Right cardiac atrium (tissue), 5 donors: ENCODE measurements around the gene MAD1L1. TPM values are rescaled to one million over a fixed set of nuclear protein-coding genes. Genes with fewer than 3 reads are reported as not detected.

Experiments
- ATAC-seq, 2 donors: fragments of 200-7000 bp; cut with Tn5 transposase; one replicate each; pipeline versions ENCODE4 v1.8.0 to v1.9.1; 2020; ENCODE audit warnings: moderate library complexity in 2 of 2, mild to moderate bottlenecking in 1 of 2
- DNase-seq, 3 donors: peaks; one replicate each; pipeline ENCODE4 v3.0.0-alpha.2; 2020
- H3K27ac ChIP-seq: one replicate; pipeline ENCODE4 v1.5.1; 2013; ENCODE audit warnings: mild to moderate bottlenecking, low read length, control low read depth, moderate library complexity
- H3K27me3 ChIP-seq: one replicate; pipeline ENCODE4 v1.6.1; 2013; ENCODE audit not compliant: control insufficient read depth, insufficient read depth
- H3K4me1 ChIP-seq: one replicate; pipeline ENCODE4 v1.6.1; 2013; ENCODE audit warnings: low read length; ENCODE audit not compliant: control insufficient read depth, insufficient read depth
- H3K4me3 ChIP-seq: one replicate; pipeline ENCODE4 v1.5.1; 2013; ENCODE audit warnings: low read length, control low read depth
- H3K9me3 ChIP-seq: one replicate; pipeline ENCODE4 v1.6.1; 2013; ENCODE audit warnings: low read length; ENCODE audit not compliant: control insufficient read depth
- WGBS: extraction: QIAGEN DNeasy Blood & Tissue Kit; methylation state at CpG from one replicate; pipeline ENCODE4 v1.1.7; 2013; 5-methylcytosine and 5-hydroxymethylcytosine counted together
- intact Hi-C, 4 donors: fragments of 100-400 bp; cut with DNase I; formaldehyde crosslinking; loops; one replicate each; pipeline versions ENCODE4 v1.11.0 to v1.14.0; 2022 to 2023
- polyA plus RNA-seq: library from polyadenylated mRNA; stranded (reverse); fragments of 200-250 nt; gene quantifications from one replicate; pipeline ENCODE4 v1.2.3, GENCODE V29; 2013
- total RNA-seq, 4 donors: library from RNA; stranded (reverse); fragmentation: NEBNext Ultra II Directional; extraction: Animal tissue kit (Norgen Biotek cat#: 25700); gene quantifications; one replicate each; pipeline ENCODE4 v1.2.1, GENCODE V29; 2021
- donor health status: healthy with polysubstance abuse.
- donor health status: DM: no; HTN: yes; CAD: no.
- donor health status: DM: no; HTN: no; CAD: no.
- donor health status: DM: no; HTN: yes; CAD: no; lungs with severe emphysema.
- donor health status: DM: yes; HTN: yes; CAD: no.

MAD1L1 gene
- total and polyA plus RNA-seq, 5 donors, result 15.3 to 41.0 (median 33.7) TPM

GRCh38 chr7:2053395-2053794, 179.3 kb downstream of the MAD1L1 start:
- Histone ChIP-seq H3K27me3 (no peaks in the 10 kb centered on the region), H3K27ac (no peak overlapping the region), H3K4me1 (no peaks in the 10 kb centered on the region), H3K4me3 (no peak overlapping the region), H3K9me3 (no peaks in the 10 kb centered on the region)
- WGBS, result 94% methylated on average over 13 of the region's 13 CpGs
- DNase-seq, result peak in 1 of 3 donors; percentile 36
- intact Hi-C loops, result no loop called here
- ATAC-seq, result no peak

- peak in 1 of 2 donors; percentile 53 for ATAC-seq
- H3K27ac ChIP-seq, result no peak overlapping the region
- WGBS, result 57% methylated on average over 13 of the region's 13 CpGs
Observed at GRCh38 chr7:2052657-2053048, 180.1 kb downstream of the MAD1L1 start.

GRCh38 chr7:2051707-2052656, 180.8 kb downstream of the MAD1L1 start:
- Histone ChIP-seq H3K27ac (no peak overlapping the region), H3K4me3 (no peak overlapping the region), H3K4me1 (no peaks in the 10 kb centered on the region), H3K9me3 (no peaks in the 10 kb centered on the region), H3K27me3 (no peaks in the 10 kb centered on the region)
- DNase-seq, result peak in 1 of 3 donors; percentile 64
- peak; percentile 12 to 34 for ATAC-seq
- WGBS, result 80% methylated on average over 30 of the region's 30 CpGs
- intact Hi-C loops, result no loop called here

More at GRCh38 chr7:2052657-2053048, 180.1 kb downstream of the MAD1L1 start:
- no peak for DNase-seq
- H3K4me3 ChIP-seq, result no peak overlapping the region
- intact Hi-C loops, result no loop called here
- no peaks in the 10 kb centered on the region for H3K9me3 ChIP-seq
- no peaks in the 10 kb centered on the region for H3K4me1 ChIP-seq
- no peaks in the 10 kb centered on the region for H3K27me3 ChIP-seq

GRCh38 chr7:2050511-2050866, 182.3 kb downstream of the MAD1L1 start:
- H3K4me1 ChIP-seq, result no peaks in the 10 kb centered on the region
- H3K4me3 ChIP-seq, result no peak overlapping the region
- ATAC-seq (no peak), DNase-seq (peak in 2 of 3 donors; percentile 17 to 32)
- intact Hi-C loops, result no loop called here
- 87% methylated on average over 7 of the region's 7 CpGs for WGBS
- no peak overlapping the region for H3K27ac ChIP-seq
- H3K9me3 ChIP-seq, result no peaks in the 10 kb centered on the region
- no peaks in the 10 kb centered on the region for H3K27me3 ChIP-seq

- H3K4me3 ChIP-seq, result no peak overlapping the region
- peak in 2 of 3 donors; percentile 40 to 46 for DNase-seq
- WGBS, result 91% methylated on average over 32 of the region's 37 CpGs
- H3K4me1 ChIP-seq, result no peaks in the 10 kb centered on the region
- H3K27me3 ChIP-seq, result no peaks in the 10 kb centered on the region
- intact Hi-C loops, result no loop called here
- no peaks in the 10 kb centered on the region for H3K9me3 ChIP-seq
- ATAC-seq, result no peak
- no peak overlapping the region for H3K27ac ChIP-seq
Observed at GRCh38 chr7:2049782-2050510, 182.8 kb downstream of the MAD1L1 start.

- H3K4me3 ChIP-seq, result no peak overlapping the region
- H3K4me1 ChIP-seq, result no peaks in the 10 kb centered on the region
- no peaks in the 10 kb centered on the region for H3K27me3 ChIP-seq
- no peaks in the 10 kb centered on the region for H3K9me3 ChIP-seq
- ATAC-seq (no peak), DNase-seq (peak in 2 of 3 donors; percentile 31 to 50)
- intact Hi-C loops, result no loop called here
- WGBS, result 91% methylated on average over 15 of the region's 15 CpGs
- H3K27ac ChIP-seq, result no peak overlapping the region
Observed at GRCh38 chr7:2049111-2049781, 183.5 kb downstream of the MAD1L1 start.

- peak in 2 of 3 donors; percentile 13 to 43 for DNase-seq
- no peaks in the 10 kb centered on the region for H3K4me1 ChIP-seq
- no peak overlapping the region for H3K4me3 ChIP-seq
- no peak for ATAC-seq
- WGBS, result 94% methylated on average over 11 of the region's 11 CpGs
- no peak overlapping the region for H3K27ac ChIP-seq
- H3K27me3 ChIP-seq, result no peaks in the 10 kb centered on the region
- H3K9me3 ChIP-seq, result no peaks in the 10 kb centered on the region
- intact Hi-C loops, result no loop called here
Observed at GRCh38 chr7:2048531-2048930, 184.2 kb downstream of the MAD1L1 start.

GRCh38 chr7:2048006-2048405, 184.7 kb downstream of the MAD1L1 start:
- Histone ChIP-seq H3K27me3 (no peaks in the 10 kb centered on the region), H3K4me1 (no peaks in the 10 kb centered on the region), H3K4me3 (no peak overlapping the region), H3K27ac (no peak overlapping the region), H3K9me3 (no peaks in the 10 kb centered on the region)
- ATAC-seq (no peak), DNase-seq (peak in 2 of 3 donors; percentile 14 to 23)
- intact Hi-C loops, result no loop called here
- 97% methylated on average over 17 of the region's 17 CpGs for WGBS

- Histone ChIP-seq H3K27me3 (no peaks in the 10 kb centered on the region), H3K4me3 (no peak overlapping the region), H3K9me3 (no peaks in the 10 kb centered on the region), H3K4me1 (no peaks in the 10 kb centered on the region), H3K27ac (no peak overlapping the region)
- ATAC-seq (no peak), DNase-seq (peak in 2 of 3 donors; percentile 10 to 40)
- intact Hi-C loops, result no loop called here
- 90% methylated on average over 30 of the region's 30 CpGs for WGBS
Observed at GRCh38 chr7:2046581-2047565, 185.9 kb downstream of the MAD1L1 start.
